HG02852 (cell line): ENCODE results near the gene VWF.

Source experiments
- ATAC-seq: cut with Tn5 transposase; IDR thresholded peaks from one replicate; pipeline ENCODE4 v1.9.1; 2021; ENCODE audit warnings: mild to moderate bottlenecking, moderate library complexity; ENCODE audit not compliant: unreplicated experiment

The VWF gene

DNA sequence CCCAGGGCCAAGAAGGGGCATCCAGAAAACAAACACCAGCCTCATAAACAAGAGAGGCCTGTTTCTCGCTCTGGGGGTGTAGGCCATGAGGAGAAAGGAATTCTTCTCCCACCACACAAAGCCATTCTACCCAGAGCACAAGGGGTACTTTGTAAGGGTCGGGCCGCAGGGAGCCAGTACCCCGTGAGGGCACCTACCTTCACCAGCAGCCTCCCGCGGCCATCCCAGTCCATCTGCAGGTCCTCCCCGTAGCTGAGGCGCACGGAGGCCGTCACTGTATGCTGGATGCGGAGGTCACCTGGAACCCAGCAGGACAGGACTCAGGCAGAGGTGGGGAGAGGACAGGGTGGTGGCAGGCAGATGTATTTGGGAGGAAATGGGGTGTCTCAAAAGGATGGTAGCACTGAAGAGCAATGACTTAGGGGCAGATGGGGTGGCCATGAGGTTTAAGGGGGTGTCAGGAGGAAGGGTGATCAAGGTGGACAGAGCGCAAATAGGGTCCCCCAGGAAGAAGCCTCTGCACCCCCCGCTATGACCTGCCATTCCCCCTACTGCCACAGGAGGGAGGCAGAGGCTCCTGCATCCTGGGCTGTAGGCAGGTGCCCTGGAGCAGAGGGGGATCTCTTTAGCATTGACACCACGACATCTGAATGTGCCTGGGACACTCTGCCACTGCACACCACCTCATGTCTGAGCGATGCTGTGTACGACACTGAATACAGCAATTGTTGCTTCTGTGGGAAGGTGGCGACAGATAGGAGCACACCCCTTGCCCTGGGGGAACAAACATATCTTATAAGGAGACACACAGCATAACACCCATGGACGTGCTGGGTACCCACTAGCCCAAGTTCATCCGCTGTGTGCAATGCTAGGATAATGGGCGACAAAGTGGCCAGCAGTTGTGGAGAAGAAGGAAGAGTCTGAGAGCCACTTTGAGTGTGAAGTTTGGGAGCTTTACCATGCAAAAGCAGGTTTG is 61.4 kb downstream of the VWF start:
- ATAC-seq, result no peak

DNA sequence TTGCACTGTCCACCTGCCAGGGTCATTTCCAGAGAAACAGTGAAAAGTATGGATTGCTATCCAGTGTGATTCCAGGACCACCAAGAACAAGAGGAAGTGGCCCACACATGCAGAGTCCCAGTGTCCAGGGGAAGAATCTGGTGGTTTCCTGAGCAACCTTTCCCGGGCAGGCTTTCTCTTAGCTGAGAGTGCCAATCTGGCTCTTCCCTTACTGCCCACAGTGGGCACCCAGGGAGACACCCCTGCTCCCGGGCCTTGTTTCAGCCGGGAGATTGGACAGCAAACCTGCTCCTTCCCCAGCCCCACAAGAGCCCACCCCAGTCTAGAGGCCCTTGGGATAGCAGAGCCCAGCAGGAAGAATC is 62.1 kb downstream of the VWF start:
- no peak for ATAC-seq

DNA sequence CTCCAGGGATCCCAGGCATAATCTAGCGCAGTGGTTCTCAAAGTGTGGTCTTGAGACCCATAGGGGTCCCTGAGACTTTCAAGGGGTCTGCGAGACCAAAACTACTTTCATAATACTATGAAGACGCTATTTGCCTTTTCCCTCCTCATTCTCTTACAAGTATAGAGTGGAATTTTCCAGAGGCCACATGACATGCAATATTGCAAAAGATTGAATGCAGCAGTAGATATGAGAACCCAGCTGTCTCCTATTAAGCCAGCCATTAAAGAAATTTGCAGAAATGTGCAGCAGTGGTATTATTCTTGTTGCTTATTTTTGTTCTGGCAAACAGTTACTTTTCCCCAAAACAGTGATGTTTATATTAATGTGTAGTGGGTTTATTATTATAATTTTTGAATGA is 62.8 kb downstream of the VWF start:
- ATAC-seq, result no peak

DNA sequence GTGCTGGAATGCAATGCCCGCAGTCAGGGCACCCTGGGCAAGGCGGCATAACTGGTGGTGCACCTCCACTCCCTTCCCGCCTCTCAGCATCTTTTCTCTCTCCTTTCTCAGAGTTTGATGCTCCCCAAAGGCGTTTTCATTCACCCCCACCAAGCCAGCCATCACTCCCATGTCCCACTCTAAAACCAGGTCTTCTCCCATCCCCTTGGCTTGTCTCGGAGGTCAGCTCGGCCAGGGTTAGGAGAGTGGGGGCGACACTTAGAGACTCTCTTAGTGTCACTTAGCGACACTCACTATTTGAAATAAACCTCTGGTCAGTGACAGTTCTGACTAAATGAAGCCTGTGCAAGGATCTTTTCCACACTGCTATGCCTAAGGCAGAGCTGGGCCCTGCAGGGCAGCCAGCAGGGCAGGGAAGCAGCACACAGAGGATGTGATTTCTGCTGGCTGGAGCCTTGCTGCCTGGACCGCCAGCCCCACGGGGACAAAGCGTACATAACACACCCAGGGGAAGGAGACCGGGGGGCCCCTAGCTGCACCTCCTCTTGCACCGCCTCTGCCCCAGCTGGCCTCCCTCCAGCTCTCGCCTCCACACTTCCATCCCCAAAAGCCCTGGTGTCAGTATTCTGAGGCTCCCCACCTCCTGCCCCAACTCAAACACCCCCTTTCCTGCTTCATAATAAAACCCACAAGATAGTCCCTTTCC is 64.5 kb downstream of the VWF start:
- ATAC-seq, result no peak

DNA sequence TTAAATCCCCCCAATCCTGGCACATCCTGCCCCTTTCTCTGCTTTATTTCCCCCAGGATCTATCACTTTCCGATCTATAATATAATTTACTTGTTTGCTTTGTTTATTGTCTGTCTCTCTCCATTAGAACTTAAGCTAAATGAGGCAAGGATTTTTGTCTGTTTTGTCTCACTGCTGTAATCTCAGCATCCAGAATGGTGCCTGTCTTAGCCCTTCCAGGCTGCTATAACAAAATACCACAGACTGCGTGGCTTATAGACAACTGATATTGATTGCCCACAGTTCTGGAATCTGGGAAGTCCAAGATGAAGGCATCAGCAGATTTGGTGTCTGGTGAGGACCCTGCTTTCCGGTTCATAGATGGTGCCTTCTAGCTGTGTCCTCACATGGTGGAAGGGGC is 65.2 kb downstream of the VWF start:
- no peak for ATAC-seq

DNA sequence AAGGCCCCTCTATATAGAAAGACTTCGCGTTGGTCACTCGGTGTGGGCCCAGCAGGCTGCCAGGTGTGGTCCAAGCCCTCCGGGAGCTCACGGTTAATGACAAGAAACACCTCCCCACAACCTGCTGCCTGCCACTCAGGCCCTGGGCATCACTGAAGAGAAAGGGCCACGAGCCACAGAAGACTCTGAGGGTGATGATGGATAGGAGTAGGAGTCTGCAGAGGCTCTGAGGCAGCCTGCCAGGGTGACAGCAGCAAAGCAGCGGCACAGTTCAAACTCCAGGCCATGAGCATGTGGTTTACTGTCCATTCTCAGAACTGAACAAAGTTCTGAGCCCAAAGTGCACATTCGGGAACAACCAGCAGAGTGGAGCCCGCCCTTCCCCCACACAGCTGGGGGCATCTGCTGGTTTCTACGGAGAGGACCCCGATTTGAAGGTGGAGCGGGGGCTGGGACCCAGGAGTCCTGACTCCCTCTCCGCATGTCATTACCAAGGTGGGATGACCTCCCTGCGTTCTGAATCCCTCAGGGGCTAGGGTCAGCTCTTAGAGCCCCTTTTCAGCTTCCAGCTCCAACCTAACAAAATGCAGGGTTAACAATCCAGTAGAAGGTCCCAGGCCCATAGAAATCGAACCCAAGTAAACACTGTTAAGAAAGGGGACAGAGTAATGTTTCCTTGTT is 65.8 kb downstream of the VWF start:
- ATAC-seq, result no peak

DNA sequence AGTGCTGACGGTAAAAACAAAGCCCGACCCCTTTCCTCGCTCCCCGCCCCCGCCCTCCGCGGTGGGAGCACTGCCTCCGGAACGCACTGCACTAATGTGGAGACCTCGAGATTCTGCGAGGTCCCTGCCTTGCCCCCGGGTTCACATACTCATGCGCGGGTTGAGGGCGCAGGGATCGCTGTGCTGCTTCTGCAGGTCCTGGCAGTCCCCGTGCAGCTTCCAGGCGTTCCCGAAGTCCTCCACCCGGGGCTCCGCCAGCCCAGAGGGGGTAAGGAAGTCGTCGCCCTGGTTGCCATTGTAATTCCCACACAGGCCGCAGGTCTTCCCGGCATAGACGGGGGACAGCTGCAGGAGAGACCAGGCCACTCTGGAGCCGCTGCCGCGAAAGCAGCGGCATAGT is 66.8 kb downstream of the VWF start:
- ATAC-seq, result no peak

DNA sequence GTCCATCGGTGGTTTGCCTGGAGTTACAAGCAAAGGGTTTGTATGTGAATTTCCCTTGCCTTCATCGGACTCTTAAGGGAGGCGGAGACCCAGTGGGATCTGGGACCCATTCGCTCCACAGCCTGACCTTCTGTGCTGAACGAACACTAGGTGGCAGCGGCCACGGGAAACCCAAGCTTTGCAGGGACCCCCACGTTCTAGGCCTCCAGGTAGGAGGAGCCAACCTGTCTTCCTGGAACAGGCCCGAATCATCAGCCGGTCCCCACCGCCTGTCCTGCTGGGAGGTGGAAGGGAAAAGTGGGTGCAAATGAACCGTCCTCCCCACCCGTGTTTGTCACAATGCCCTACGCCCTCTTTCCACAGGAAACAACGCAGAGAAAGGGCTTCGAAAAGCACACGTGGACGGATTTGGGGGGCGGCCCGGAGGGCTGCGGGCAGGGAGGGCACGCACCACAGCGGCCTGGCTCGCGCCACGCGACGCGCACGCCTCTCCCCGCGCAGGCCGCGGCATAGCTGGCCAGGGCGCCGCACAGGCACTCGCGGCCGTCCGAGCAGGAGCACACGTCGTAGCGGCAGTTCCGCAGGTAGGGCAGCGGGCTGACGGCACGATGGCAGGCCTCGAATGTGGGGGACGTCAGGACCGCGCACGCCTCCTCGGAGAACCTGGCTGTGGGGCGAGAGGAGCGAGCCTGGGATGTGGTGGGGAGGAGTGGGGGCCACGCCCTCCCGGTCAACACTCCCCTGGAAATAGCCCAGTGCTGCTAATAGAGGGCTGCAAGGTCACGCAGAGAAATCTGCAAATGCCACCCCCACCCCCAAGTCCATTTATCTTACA is 67.8 kb downstream of the VWF start:
- no peak for ATAC-seq

DNA sequence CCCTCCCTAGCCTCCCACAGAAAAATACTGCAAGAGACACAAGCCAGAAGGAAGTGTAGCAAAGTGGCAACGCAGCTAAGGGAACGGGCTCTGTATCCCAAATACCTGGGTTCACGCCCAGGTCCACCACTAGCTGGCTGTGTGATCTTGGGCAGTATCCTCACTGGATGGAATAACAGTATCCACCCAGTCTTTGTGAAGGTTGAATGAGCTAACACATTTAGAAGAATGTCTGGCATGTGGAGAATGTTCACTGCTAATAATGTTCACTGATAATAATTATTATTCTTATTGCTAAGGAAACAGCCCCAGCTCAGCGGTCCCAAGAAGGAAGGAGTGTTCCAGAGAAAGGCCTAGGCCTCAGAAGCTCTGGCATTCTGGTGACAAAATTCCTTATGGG is 70.9 kb downstream of the VWF start:
- no peak for ATAC-seq

DNA sequence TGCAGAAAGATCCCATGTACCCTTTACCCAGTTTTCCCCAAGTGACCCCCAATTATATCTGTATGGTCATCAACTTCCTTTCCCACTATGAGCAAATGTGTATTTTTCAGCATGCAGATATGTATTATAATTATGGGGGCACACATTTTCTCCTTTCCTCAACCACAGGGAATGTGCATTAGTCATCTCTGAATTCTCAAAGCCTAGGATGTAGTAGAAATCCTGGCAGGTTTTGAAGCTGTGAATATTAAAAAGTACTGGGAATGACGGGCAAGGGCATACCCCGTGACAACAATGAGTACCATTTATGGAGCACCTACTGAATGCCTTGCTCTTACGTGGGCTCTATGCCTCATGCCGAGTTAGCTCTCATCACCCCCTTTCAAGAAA is 71.5 kb downstream of the VWF start:
- no peak for ATAC-seq

DNA sequence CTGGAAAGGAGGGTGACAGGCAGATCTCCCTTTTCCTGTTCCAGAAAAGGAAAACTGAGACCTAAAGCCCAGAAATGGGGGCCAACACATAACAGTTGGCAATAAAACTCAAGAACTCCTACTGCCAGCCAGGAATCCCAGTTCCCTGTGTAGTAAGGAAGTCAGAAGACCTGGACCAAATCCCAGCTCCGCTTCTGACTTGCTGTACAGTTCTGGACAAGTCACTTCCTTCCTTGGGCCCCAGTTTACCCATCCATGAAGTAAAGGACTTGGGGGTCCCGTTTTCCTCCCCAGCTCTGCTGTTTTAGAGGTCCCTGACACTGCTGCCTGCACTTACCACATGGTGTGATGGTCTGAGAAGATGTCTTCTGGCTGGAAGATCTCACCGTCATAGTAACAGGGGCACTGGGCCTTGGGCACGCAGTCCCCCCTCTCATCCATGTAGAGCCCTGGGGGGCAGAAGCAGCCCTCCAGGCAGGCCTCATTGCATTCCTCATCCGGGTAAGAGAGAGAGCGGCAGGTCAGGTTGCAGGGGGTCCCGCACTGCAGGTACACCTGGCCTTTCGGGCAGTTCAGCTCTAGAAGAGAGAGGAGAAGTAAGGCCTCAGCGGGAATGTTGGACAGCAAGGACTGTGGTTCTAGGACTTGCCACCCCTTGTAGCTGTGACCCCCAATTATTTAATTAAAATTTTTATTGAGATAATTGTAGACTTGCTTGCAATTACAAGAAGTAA is 72.1 kb downstream of the VWF start:
- ATAC-seq, result no peak

DNA sequence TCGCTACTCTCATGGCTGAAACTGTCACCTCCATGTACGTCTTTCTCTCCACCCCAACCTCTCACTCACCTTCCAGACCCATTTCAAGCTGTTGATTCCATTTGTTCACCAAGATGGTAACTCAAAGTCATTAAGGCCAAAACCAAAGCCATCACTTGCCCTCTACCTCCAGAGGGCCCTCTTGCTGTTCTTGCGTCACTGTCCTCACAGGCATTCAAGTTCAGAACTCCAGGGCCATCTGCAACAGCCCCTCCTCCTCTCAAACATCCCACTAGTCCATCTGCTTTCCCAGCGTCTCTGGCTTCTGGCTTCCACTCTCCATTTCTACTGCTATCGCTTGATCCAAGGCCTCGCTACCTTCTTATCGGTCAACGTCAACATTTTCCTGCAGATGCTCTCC is 74.5 kb downstream of the VWF start:
- no peak for ATAC-seq

DNA sequence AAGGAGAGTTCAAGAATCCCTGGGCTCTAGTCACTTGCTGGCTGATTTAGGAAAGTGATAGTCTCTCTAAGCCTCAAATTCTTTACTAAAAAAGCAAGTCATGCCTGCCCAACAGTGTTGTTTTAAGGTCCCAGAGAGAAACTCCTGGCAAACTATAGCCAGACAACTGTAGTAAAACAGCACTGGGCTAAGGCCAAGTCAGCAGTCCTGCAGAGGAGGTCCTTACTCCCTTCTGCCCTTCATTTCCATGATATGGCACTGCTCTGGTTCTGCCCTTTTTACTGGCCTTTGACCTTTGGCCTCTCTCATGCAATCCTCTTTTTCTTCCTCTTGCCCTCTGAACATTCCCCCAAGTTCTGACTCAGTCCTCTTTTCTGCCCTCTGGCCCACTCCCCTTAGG is 74.9 kb downstream of the VWF start:
- ATAC-seq, result no peak

DNA sequence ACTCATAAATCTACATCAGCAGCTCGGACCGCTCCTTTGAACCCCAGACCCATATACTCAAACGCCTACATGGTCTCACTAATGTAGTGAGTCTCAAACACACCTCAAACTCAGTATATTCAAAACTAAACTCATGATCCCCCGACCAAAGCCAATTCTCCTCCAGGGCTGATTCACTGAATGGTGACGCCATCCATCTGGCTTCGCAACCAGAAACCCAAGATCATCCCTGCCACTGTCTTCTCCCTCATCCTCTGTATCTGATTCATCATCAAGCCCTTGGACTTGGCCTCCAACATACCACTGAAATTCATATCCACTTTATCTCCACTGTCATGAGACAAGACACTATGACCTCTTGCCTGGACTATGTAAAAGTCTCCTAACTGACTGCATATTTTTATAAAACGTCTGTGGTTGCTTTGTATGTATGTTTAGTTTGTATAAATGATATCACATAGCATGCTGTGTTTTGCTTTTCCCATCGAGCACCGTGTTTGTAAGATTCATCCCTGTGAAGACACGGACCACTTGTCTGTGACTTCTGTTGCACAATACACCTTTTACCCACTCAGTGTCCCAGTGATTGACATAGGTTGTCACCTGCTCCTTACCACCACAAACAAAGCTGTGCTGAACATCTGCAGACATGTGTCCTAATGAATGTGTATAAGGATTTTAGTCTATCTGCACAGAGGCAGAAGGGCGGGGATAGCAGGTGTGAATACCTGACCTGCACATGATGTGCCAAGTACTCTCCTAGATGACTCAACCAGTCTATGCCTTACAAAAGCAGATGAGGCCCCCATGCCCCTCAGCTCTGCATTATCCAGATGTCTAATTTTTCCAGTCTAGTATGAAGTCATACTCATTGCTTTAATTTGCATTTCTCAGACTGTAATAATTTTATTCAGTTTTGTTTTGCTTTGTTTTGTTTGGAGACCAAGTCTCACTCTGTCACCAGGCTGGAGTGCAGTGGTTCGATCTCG is 76.9 kb downstream of the VWF start:
- ATAC-seq, result no peak

DNA sequence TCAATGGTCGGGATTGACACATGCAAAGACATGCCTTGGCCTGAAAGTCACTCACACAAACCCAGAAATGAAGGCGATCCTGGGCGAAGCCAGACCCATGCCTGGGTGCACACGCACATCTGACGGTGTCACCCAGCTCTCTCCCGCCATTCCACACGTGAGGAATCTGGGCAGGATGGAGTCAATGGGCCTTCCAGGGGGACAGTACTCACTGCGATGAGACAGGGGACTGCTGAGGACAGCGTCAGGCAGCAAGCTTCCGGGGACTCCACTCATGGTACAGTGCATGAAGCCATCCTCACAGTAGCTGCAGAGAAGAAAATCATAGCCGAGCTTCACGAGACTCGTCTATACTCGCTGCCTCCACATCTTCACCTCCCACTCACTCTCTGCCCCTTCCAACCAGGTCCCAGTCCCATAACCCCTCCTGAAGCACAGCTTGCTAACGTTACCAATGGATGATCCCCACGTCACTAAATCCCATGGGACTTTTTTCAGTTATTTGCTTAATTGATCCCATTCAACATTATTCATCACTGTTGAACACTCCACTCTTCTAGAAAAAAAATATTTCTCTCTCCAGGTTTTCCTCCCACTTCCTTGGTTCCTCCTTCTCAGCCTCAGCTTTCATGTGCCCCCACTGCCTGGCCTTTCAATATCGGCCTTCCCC is 77.8 kb downstream of the VWF start:
- no peak for ATAC-seq

DNA sequence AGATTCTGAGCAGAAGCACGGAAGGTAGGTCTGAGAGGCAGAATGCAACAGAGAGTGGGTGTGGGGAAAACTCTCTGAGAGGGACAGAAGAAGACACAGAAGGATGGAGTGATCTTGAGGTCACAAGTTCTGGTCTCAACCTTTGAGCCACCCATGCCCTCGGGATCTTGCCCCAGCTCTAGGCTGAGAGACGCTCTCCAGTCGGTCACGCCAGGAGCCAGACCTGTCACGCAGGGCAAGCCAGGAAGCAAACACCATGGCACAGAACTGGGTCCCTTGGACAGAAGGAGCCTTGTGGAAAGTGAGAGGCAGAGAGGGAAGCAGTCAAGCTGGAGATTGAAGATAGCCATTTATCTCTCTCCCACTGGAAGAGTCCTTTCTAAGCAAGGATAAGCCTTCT is 79.0 kb downstream of the VWF start:
- ATAC-seq, result no peak

DNA sequence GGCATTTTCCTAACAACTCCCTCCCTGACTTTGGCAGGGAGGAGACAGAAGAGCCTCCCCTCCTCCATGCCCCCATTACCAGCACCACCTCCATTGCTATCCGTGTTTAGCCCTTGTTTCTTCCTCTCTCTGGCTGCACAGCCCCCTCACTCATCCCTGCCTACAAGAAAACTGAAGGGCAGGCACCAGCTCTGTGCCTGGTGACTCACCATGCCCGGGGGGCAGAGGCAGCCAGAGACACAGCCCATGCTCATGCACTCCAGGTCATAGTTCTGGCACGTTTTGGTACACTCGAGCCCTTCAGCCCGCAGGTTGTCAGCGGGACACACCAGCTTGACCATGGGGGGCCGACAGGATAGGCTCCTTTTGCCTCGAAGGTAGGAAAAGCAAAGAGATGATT is 80.4 kb downstream of the VWF start:
- ATAC-seq, result no peak

DNA sequence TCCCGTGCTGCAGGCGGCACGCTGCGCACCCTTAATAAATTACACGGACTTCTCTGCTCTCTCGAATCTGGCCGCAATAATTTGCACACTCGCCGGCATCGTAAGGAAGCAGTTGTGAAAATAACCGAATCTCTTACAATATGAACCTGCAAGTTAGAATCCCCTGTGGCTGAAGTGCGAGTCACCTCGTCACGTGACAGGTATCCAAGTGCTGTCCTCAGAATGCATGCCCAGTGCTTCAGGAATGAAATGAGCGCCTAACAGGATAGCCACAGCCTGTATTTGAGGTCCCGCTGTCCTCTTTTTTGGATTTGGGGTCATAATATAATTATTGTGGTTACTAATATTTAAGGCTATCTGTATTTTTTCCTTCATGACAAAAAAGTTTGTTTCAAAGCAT is 82.0 kb downstream of the VWF start:
- ATAC-seq, result no peak

DNA sequence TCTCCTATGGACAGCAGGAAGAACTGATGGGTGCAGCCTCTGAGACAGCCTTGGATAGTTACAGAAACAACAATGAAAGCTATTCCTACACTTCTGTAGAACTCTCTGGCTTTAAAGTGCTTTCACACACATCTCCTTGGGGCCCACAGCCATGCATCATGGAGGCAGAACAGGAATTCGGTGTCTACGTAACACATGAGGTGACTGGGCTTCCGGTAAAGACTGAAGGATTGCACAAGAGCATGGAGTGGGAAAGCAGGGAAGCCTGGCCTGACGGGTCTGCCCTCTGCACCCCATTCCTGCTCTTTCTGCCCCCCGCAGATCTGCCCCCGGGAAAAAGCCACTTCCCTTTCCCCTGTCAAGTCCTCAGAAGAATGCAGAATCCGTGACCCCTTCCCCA is 82.6 kb downstream of the VWF start:
- ATAC-seq, result no peak
